Muscle of back (tissue), 11 donors: ENCODE results near the gene KCP. TPM values are rescaled to one million over a fixed set of nuclear protein-coding genes. Genes with fewer than 3 reads are reported as not detected.
A peak's percentile ranks its signal among the peaks of the same experiment; 100 is the strongest.

Experiments used
- DNase-seq, 3 donors: peaks; one replicate each; pipeline versions ENCODE4 v3.0.0 to v3.0.0-alpha.2; 2013
- polyA plus RNA-seq, 10 donors: library from polyadenylated mRNA; unstranded; fragments of 120-200 nt; gene quantifications; one replicate each; pipeline ENCODE4 v1.2.1, GENCODE V29; 2013; ENCODE audit not compliant: insufficient read length in 10 of 10

KCP gene
- polyA plus RNA-seq, 10 donors: 0.48 to 1.8 (median 1.3) TPM

- DNase-seq: peak in 1 of 3 donors; percentile 48
Observed at GRCh38 chr7:128859232-128860157, 51.0 kb downstream of the KCP start.

GRCh38 chr7:128858380-128859231, 51.9 kb downstream of the KCP start:
- DNase-seq: peak in 1 of 3 donors; percentile 61

GRCh38 chr7:128856001-128856718, 54.3 kb downstream of the KCP start:
- DNase-seq: no peak

GRCh38 chr7:128855559-128855958, 55.0 kb downstream of the KCP start:
- DNase-seq: no peak

- DNase-seq: no peak
Observed at GRCh38 chr7:128854396-128854795, 56.1 kb downstream of the KCP start.

GRCh38 chr7:128853799-128854198, 56.7 kb downstream of the KCP start:
- no peak for DNase-seq

- no peak for DNase-seq
Observed at GRCh38 chr7:128852537-128853254, 57.8 kb downstream of the KCP start.

GRCh38 chr7:128849804-128850490, 60.6 kb downstream of the KCP start:
- DNase-seq: no peak

GRCh38 chr7:128849156-128849515, 61.4 kb downstream of the KCP start:
- no peak for DNase-seq

GRCh38 chr7:128848289-128849155, 62.0 kb downstream of the KCP start:
- DNase-seq: no peak

GRCh38 chr7:128847721-128848211, 62.7 kb downstream of the KCP start:
- no peak for DNase-seq

- DNase-seq: no peak
Observed at GRCh38 chr7:128846781-128847444, 63.6 kb downstream of the KCP start.

GRCh38 chr7:128845987-128846386, 64.5 kb downstream of the KCP start:
- no peak for DNase-seq

GRCh38 chr7:128845475-128845874, 65.0 kb downstream of the KCP start:
- DNase-seq: no peak

- DNase-seq: no peak
Observed at GRCh38 chr7:128844777-128845311, 65.7 kb downstream of the KCP start.

GRCh38 chr7:128843938-128844621, 66.4 kb downstream of the KCP start:
- DNase-seq: no peak

GRCh38 chr7:128842674-128843641, 67.6 kb downstream of the KCP start:
- no peak for DNase-seq
